Breast epithelium (tissue), 3 donors: ENCODE data around the gene HSFX2.
"Not testable (repeated sequence)": the region's sequence is repeated elsewhere in the genome, so short reads cannot be mapped to it uniquely, and the experiment has no call there.

Experiments
- POLR2A ChIP-seq: fragments of 450-650 bp; IDR thresholded peaks from one replicate; pipeline ENCODE4 v1.6.1; 2016; ENCODE audit warnings: antibody characterized with exemption, mild to moderate bottlenecking, moderate library complexity
- TF ChIP-seq, protein P1 (sequence below), 3 donors: fragments of 450-650 bp; IDR thresholded peaks; one replicate each; pipeline ENCODE4 v1.5.1; 2016 to 2017; ENCODE audit warnings: antibody characterized with exemption in 3 of 3, mild to moderate bottlenecking in 3 of 3, moderate library complexity in 3 of 3

DNA sequence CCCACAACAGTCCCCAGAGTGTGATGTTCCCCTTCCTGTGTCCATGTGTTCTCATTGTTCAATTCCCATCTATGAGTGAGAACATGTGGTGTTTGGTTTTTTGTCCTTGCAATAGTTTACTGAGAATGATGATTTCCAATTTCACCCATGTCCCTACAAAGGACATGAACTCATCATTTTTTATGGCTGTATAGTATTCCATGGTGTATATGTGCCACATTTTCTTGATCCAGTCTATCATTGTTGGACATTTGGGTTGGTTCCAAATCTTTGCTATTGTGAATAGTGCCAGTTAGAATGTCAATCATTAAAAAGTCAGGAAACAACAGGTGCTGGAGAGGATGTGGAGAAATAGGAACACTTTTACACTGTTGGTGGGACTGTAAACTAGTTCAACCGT, 24.5 kb upstream of the HSFX2 start:
- not testable (repeated sequence) for TF ChIP-seq POLR2A
- TF ChIP-seq, protein P1, sequence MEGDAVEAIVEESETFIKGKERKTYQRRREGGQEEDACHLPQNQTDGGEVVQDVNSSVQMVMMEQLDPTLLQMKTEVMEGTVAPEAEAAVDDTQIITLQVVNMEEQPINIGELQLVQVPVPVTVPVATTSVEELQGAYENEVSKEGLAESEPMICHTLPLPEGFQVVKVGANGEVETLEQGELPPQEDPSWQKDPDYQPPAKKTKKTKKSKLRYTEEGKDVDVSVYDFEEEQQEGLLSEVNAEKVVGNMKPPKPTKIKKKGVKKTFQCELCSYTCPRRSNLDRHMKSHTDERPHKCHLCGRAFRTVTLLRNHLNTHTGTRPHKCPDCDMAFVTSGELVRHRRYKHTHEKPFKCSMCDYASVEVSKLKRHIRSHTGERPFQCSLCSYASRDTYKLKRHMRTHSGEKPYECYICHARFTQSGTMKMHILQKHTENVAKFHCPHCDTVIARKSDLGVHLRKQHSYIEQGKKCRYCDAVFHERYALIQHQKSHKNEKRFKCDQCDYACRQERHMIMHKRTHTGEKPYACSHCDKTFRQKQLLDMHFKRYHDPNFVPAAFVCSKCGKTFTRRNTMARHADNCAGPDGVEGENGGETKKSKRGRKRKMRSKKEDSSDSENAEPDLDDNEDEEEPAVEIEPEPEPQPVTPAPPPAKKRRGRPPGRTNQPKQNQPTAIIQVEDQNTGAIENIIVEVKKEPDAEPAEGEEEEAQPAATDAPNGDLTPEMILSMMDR (IDR thresholded peaks at IDR 0.05) = not testable (repeated sequence)
